GM12874 (cell line): Measurements from ENCODE around the gene MLC1.

Experiments used
- TF ChIP-seq, protein P1 (sequence below): IDR thresholded peaks from 2 replicates; pipeline ENCODE4 v1.5.1; 2011; ENCODE audit warnings: low read depth, mild to moderate bottlenecking, control low read depth, low read length, moderate library complexity; ENCODE audit not compliant: insufficient read depth

Gene MLC1

DNA sequence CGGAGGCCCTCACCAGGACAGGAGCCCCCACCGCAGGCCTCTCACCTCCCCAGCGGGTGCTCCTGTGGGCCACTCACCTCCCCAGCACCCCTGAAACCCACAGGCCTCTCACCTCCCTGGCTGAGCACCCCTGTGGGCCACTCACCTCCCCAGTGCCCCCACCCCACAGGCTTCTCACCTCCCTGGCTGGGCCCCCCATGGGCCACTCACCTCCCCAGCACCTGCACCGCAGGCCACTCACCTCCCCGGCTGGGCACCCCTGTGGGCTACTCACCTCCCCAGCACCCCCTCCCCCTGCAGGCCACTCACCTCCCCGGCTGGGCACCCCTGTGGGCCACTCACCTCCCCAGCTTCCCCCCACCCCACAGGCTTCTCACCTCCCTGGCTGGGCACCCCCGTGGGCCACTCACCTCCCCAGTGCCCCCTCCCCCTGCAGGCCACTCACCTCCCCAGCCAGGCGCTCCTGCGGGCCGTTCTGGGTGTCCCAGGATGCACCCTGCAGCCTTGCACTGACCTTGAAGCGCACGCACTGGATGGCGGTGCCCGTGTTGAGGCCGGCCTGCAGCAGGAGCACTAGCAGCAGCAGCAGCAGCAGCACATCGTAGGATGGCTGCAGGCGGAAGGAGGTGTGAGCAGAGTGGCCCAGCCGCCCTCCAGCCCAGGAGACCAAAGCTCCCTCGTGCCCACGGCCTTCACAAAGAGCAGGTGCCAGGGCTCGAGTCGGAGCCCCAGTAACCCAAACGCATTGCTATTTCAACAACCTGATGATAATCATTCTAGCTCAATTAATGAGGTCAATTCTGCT, 21.4 kb downstream of the MLC1 start:
- TF ChIP-seq, protein P1, sequence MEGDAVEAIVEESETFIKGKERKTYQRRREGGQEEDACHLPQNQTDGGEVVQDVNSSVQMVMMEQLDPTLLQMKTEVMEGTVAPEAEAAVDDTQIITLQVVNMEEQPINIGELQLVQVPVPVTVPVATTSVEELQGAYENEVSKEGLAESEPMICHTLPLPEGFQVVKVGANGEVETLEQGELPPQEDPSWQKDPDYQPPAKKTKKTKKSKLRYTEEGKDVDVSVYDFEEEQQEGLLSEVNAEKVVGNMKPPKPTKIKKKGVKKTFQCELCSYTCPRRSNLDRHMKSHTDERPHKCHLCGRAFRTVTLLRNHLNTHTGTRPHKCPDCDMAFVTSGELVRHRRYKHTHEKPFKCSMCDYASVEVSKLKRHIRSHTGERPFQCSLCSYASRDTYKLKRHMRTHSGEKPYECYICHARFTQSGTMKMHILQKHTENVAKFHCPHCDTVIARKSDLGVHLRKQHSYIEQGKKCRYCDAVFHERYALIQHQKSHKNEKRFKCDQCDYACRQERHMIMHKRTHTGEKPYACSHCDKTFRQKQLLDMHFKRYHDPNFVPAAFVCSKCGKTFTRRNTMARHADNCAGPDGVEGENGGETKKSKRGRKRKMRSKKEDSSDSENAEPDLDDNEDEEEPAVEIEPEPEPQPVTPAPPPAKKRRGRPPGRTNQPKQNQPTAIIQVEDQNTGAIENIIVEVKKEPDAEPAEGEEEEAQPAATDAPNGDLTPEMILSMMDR = no peak

DNA sequence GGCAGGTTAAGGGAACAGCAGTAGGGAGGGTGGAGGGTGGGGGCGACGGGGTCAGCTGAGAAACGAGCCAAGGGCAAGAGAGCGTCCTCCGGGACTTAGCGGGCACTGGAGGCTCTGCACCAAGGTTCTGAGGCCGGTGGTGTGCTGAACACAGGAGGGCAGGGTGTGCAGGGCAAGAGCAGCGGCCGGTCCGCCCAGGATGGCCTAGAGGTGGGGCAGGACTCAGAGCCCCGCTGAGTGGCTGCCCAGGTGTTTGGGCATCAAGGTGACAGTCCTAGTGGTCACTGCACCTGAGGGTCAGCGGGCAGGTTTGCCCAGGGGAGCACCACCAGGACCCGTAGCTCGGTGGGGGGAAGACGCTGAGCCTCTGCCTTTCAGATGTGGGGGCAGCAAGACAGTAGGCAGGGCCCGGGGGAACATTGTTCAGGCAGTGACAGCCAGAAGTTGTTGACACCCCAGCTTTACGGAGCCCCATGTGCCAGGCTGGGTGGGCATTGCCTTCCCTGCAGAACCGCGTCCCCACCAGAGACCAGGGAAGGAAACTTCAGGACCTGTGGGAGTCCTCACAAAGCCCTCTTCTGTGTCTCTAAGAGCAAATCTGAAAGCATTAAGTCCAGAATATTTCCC, 22.6 kb downstream of the MLC1 start:
- TF ChIP-seq, protein P1 = no peak

DNA sequence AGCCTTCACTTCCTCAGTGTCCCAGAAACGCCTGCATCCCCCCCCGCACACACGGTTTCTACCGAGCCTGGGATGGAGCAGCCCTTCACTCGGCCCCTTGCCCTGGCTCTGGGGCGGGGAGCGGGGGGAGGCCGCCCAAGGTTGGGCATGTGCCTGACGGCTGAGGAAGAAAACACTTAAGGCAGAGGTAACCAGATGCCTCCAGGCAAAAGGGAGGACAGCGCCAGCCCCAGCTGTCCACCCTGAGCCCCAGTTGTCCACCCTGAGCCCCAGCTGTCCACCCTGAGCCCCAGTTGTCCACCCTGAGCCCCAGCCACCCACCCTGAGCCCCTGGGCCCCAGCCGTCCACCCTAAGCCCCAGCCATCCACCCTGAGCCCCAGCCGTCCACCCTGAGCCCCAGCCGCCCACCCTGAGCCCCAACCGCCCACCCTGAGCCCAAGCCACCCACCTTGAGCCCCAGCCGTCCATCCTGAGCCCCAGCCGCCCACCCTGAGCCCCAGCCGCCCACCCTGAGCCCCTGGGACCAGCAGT, 23.3 kb downstream of the MLC1 start:
- TF ChIP-seq, protein P1 = no peak

DNA sequence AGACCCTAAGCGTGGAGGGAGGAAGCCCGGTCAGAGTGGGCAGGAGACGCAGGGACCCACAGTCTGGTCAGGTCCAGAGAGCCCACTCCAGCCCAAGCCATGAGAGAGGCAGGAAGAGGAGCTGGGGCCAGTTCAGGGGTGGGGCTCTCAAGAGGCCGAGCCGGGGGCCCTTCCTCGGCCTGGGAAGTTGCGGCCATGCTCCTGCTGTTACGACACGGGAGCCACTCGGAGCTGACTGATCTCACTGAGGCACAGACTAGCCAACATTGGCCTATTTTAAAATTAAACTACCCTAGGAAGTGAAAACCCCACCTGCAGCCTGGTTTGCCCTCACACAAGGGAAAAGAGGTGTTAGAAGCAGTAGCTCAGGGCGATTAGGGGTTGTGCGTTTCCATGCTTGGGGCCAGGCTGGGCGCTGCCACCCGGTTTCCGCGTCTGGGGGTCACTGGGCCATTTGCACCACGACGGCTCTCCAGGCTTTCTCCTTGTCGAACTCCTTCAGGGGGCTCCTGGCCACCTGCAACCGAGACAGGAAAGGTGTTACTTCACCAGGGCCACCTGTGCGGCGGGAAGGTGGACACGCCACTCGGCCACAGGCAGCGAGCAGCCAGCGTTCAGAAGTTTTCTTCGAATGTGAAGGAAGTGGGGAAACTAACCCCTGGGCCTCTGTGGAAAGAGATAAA, 23.9 kb downstream of the MLC1 start:
- TF ChIP-seq, protein P1 = no peak

DNA sequence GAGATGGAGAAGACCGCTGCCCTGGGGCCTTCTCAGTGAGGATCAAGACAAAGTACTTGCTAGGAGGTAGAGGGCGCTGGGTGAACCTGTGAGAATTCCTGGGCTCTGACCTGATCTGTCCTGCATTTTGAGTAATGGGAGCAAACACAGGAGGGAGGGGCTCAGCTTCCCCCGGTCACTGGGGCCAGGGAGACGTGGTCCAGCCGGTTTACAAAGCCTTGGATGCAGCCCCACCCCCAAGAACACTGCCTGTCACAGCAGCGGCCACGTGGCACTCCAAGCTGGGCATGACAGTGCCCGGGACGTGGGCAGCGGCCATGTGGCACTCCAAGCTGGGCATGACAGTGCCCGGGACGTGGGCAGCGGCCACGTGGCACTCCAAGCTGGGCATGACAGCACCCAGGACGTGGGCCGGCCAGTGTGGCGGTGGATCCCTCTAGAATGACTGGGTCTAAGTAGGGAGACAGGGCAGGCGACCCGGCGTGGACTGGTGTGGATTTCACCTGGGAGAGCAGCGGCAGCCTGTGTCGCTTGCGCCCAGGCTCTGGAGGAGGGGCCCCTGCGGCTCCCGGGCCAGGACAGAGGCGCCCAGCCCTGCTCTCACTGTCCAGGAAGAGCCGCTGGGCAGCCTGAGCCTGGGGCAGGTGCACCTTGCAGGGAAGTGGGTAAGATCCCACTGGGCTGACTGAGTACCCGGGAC, 24.6 kb downstream of the MLC1 start:
- TF ChIP-seq, protein P1 = no peak

DNA sequence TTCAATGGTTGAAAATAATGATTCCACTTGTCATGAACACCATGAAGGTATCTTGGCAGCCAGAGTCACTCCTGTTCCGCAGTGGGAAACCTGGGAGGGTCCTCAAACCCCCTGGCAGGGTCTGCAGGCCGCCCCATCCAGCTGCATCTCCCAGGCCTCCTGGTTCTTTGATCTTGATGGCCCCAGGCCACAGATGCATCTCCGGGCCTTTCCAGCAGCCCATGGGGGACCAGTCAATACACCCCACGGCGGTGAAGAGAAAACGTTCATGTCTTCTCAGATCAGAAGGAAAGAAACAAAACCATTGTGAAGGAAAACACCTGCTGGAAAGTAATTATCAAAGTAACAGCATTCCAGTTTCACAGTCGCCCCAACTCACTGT, 25.4 kb downstream of the MLC1 start:
- TF ChIP-seq, protein P1 = no peak
